Measurements from ENCODE around the gene SLC20A1. TPM values are rescaled to one million over a fixed set of nuclear protein-coding genes. Genes with fewer than 3 reads are reported as not detected.

SLC20A1 gene
- total RNA-seq, 1 donor from 2014 or later, result 216 TPM

DNA sequence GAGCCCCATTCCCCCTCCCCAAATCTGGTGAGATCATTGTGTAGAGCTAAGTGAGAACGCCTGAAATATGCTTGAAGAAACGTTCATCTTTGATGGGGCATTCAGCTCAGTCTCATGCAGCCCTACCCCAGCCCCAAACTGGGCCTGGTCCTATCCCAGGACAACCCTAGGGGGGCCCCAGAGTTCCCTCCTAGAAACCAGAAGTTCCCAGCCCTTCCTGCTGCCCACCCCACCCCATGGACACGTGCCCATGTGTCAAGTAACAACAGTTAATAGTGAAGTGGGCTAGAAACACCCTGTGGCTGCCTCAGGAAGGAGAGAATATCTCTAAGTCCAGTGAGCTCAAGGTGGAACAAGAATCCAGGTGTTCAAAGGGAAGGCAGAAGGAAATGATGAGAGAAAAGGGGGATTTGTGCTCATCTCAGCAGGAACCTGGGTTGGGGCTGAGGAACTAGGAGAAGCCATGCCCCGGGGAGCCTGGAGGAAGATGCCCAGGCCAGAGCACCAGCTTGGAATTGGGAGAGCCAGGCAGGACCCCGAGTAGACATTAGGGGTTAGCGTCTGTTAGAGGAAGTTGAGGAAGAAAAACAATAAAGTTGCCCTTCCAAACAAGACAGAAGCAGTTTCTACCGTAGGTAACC is 20.1 kb upstream of the SLC20A1 start:
- intact Hi-C loops (cut with micrococcal nuclease), result loop anchor here (1.0 to 5.0 kb wide), 6 partner anchors 20 to 372 kb away; partner anchors contain the start of genes CHCHD5 and SLC20A1

DNA sequence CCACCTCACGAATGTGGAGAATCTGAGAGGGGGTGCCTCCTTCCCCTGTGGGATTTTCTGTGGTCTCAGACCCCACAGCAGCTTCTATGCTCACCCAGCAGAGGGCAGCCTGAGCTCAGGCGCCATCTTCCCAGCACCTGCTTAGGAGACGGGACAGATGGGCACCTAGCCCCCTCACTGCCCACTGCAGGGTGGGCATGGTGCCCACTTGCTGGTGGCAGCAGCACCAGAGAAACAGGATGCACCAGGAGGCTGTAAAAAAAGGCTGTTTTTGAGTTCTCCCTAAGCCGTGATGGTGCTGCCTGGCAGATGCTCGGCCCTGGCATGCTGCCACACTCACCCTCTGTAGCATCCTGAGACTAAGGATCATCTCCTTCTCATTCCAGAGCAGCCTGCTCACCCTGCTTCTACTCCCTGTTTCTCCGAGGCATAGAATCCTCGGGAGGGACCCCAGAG is 19.1 kb upstream of the SLC20A1 start:
- intact Hi-C loops (cut with micrococcal nuclease), result loop anchor here (1.0 to 5.0 kb wide), 5 partner anchors 19 to 371 kb away; partner anchors contain the start of genes CHCHD5 and SLC20A1

DNA sequence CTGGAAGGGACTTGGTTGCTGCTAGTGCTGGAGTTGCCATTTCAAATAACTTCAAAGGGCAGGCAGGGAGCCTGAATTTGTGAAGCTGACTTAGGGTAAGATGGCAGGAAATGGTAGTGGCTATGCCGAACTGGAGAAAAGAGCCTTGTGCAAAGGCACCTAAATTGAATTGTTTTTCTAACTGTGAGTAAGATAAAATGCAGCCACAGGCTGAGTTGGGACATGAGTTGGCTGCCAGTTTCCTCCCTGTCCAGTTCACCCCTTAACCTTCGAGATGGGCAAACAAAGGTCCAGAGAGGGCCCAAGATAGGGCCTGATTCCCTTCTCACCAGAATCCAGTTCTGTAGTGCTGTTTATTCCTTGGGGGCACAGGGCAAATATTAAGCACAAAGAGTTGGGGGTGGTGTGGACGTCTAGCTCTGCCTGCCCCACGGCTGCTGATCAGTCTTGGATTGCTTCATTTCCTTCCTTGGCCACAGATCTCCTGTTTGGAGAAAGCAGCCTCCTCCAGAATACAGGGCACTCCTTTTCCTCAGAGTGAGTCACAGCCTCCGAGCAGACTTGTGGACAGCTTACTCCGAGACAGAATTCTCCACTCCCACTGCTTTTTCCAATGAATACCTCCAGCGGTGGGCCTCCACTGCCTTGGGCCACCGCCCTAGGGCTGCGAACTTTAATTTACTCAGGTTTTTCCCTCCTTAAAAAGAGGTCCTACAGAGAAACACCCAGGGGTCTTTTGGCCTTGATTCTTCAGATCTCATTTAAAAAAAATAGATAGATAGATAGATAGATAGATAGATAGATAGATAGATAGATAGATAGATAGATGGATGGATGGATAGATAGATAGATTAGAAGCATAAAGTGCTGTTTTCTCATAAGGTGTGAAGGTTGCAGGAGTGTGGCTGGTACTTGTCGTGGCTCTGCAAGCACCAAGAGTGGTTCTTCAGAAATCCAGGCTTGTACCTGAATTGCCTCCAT is 18.4 kb upstream of the SLC20A1 start:
- intact Hi-C loops (cut with micrococcal nuclease), result loop anchor here (5.0 kb wide), 1 partner anchor 370 kb away; no protein-coding TSS in a partner anchor

DNA sequence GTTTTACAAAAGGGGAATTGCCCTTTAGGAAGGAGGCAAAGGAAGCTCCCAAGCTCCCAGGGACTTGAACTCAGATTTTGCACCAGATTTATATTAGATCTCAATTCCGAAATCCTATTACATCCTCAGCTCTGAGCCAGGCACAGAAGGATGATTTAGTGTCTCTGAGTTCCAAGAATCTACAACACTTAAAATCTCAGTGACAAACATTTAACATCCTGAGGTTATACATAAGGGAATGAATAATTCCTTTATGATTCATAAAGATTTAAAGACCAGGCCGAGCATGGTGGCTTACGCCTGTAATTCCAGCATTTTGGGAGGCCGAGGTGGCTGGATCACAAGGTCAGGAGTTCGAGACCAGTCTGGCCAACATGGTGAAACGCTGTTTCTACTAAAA is 16.5 kb upstream of the SLC20A1 start:
- intact Hi-C loops (cut with micrococcal nuclease), result loop anchor here (5.0 kb wide), 1 partner anchor 368 kb away; no protein-coding TSS in a partner anchor

DNA sequence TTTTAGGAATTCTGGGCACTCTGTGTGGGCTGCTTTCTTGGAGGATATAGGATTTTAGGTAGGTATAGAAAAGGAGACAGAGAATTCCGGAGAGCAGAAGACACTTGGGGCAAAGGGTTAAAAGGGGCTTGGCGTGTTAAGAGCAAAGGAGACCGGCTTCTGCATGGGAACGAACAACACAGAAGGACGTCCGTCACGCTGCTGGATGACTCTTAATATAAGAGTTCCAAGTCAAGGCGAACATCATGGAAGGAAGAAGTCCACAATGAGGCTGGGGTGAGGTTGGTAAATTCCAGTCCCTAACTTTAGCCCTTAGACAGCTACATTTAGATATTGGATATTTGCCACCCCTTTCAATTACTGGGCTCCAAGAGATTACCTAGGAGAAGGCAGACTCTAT is 15.9 kb upstream of the SLC20A1 start:
- intact Hi-C loops (cut with micrococcal nuclease), result loop anchor here (2.0 to 5.0 kb wide), 3 partner anchors 88 to 543 kb away; partner anchors contain the start of genes POLR1B and PSD4

DNA sequence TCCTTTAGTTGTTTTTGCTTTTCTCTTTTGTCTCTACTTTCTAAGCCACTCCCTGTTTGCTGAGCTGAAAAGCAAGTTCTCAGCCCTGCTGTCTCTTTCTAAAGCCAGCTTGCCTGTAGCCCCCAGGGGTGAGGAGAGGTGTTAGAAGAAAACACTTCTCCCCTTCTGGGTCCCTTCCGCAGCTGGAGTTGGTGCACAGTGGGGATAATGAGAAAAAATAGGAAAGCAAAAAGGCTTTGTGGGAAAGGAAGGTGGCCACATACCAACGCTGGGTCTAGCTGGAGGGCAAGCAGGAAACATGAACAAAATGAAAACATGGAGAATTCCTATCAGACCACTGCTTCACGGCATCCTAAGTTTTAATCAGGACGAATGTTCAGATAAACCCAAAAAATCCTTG is 15.5 kb upstream of the SLC20A1 start:
- intact Hi-C loops (cut with micrococcal nuclease), result loop anchor here (2.0 to 5.0 kb wide), 2 partner anchors 88 to 543 kb away; partner anchors contain the start of genes POLR1B and PSD4

DNA sequence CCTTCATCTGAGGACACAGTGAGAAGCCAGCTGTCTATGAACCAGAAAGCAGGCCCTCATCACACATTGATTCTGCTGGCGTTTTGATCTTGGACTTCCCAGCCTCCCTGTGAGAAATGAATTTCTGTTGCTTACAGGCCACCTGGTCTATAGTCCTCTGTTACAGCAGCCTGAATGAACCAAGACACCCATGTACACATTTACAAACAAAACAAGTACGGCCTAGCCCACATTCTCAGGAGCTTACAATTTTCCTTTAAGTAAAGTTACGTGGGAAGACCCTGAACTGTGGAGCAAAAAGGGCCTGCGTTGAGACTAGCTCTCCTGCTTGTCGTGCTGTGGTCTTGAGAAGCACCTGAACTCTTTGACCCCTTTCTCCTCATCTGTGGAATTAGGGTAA is 12.0 kb upstream of the SLC20A1 start:
- intact Hi-C loops (cut with micrococcal nuclease), result loop anchor here (5.0 kb wide), 1 partner anchor 91 kb away; the partner anchor contains the start of gene POLR1B

DNA sequence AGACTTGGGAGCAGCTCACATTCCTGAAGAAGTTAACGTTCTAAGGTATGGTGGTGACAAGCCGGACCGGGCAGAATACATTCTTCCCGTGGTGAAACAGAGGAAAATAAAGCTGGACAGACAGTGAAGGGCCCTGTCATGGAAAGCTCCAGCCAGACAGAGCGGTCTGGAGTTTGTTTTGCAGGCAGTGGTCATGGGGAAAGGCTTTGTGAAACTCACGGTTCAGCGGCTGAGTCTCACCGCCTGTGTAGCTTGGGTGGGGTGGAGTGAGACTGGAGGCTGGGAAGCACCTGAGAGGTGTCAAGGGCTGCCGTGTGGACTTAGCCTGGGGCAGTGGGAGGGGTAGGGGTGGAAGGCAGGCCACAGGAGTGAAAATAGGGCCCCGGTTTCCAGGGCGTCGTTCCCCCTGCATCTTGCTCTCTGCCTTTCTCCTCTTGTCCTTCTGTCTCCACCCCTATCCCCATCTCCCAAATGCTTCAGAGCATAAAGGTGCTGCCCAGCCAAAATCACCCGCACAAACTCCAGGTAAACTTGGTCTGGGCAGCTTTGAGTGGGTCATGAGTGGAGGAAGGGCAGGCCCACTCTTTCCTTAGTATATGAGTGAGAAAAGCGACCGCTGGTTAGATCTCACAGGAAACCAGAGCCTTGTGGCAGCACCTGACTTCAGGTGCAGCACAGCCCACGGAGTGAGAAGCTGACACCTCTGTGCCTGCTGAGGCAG is 11.4 kb upstream of the SLC20A1 start:
- intact Hi-C loops (cut with micrococcal nuclease), result loop anchor here (5.0 kb wide), 1 partner anchor 92 kb away; the partner anchor contains the start of gene POLR1B

DNA sequence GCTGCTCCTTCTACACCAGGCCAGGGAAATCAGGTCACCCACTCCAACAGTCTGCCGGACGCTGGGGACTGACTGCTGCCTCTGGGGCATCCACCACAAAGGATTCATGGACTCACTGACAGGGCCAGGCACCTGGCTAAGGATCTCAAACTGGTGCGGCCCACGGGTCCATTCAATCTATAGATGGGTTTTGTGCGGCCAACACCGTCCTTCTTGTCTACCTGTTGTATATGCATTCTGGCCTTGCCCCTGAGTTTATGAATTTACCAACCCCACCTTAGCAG is 10.9 kb upstream of the SLC20A1 start:
- intact Hi-C loops (cut with micrococcal nuclease), result loop anchor here (5.0 kb wide), 1 partner anchor 93 kb away; the partner anchor contains the start of gene POLR1B

DNA sequence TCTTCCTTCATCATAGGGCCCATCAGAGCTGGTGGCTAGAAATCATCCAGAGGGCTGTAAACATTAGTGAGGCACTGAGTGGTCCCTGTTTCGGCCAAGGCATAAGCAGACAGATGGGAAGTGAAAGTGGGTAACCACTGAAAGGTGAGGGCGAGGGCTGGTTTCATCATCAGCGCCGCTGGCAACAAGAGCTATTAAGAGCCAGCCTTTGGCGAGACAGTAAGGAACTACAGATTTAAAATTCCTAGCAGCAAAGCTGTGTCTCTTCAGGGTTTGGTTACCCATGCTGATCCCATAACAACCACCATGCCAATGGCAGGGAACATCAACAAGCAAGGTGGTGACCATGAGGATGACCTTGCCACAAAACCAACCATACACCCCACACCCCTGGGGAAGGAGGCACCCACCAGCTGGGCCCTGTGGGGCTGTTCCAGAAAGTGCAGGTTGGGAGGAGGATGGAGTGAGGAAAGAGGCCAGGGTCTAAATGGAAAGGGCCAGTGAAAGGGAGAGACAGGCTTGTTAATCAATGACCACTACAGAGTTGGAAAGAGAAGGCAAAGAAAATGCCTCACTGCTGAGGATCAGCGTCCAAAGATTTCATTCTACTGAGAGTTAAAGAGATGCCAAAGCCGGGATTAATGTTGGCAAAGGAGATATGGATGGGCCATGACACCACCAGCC is 9.0 kb upstream of the SLC20A1 start:
- intact Hi-C loops (cut with micrococcal nuclease), result no loop called here

DNA sequence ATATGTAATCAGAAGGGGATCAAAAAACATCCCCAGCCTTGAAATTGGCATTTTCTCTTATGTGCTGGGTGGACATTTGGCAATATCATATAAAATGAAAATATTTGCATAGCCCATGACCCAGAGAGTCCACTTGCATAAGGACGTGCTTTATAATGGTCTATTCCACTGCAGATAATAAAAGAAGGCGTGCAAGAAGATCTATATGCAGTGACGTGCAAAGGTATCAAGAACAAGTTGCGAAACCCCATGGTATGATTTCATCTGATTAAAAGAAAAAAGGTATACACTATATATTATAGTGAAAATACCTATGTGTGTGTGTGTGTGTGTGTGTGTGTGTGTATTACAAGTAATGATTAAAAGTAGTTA is 8.5 kb upstream of the SLC20A1 start:
- intact Hi-C loops (cut with micrococcal nuclease), result no loop called here

DNA sequence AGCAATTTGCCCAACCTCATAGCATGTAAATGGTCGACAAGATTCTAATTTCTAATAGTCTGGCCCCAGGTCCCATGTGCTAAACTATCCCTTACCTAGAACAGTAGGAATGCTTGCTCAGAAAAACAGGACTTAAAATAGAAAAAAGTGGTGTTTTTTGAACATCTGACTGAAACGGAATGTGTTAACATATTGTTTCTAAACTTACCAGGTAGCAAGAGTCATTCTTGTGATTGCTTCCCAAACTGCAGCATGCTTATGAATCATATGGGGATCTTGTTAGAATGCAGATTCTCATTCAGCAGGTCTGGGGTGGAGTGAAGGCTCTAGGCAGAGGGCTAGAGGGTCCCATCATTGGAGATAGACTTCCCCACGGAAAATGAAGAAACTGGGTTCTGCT is 5.8 kb upstream of the SLC20A1 start:
- intact Hi-C loops (cut with micrococcal nuclease), result loop anchor here (10.0 kb wide), 1 partner anchor 1115 kb away; the partner anchor contains the start of gene SLC35F5

DNA sequence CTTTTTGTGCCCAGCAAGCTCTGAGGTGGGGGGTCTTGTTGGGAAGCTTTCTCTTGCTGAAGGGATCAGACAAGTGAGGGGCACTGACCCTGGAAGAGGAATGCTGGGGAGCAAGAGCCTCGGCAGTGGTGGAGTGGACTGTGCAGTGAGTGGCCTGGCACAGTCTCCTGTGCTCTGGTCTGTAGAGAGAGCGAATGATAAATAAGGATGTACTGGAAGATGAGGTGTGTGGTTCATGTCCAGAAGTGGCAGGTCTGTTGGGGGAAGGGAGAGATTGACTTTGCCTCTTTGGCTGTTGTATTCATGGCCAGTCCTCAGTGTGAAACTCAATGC is 5.3 kb upstream of the SLC20A1 start:
- intact Hi-C loops (cut with micrococcal nuclease), result loop anchor here (10.0 kb wide), 1 partner anchor 1114 kb away; the partner anchor contains the start of gene SLC35F5

DNA sequence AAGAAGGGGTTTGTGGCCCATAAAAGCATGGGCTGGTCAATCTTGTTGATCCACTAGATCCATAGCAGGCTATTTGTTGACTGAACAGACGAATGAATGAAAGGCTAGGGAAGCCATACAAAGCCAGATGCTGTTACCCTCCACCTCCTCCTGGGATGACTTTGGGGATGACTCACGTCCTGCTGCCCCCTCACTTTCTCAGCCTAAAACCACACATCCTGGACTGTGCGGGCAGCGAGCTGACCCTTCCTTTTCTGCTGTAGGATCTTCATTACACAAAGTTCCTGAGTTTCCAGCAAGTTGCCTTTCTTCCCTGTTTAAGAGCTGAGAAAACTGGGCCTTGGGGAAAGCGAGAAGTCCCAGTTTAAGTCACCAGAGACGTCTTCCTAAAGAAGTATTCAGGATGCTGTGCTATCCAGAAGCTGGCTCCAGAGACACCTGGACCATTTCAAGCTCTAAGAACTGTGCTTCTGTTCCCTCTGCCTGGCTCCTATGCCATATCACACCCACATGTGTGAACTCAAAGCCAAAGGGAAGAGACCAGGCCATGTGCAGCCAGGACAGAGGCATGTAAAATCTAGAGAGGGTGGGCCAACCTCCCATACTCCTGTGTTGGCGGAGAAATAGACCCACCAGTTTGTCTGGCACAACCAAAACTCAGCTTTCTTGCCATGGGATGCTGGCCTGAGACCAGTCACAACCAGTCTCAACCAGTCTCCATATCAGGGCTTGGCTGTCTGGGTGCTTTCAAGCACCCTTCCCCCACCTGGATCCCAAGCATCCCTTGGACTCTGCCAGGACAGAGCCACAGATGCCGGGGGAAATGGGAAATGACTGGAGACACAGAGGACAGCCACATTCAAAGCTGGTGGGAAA is 4.7 kb upstream of the SLC20A1 start:
- intact Hi-C loops (cut with micrococcal nuclease), result loop anchor here (10.0 kb wide), 1 partner anchor 1114 kb away; the partner anchor contains the start of gene SLC35F5

DNA sequence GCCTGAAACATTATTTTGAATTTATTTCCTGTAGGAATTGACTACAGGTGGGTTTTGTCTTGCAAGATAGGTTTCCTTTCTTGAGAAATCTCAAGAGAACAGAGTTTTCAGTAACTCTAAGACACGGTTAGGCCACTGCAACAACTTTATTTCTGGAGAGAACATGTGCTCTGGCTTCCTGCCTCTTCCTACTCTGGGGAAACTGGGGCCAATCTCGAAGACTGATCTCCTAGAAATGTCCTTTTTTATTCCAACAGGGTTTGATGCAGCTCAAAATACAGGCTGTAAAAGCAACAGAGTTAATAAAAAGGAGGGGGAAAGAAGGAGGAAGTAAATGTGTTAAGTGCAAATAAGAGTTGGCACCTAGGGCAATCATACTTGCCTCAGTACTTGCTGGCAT is 4.0 kb upstream of the SLC20A1 start:
- intact Hi-C loops (cut with micrococcal nuclease), result loop anchor here (10.0 kb wide), 1 partner anchor 1113 kb away; the partner anchor contains the start of gene SLC35F5

DNA sequence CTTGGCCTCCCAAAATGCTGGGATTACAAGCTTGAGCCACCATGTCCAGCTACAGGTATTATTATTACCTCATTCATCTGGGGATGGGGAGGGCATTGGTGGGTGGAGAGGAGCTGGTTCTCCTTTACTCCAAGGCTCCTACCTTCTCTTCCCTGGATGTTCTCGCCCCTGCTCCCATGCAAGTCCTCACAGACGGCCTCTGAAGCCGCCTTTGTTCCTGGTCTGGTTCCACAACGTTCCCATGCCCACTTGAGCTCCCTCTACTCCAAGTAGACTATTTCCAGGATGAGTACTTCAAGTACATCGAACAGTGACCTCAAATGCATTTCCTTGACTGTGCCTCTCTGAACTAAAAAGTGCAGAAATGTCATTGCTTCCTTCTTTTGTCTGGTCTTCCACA is 3.2 kb upstream of the SLC20A1 start:
- intact Hi-C loops (cut with micrococcal nuclease), result loop anchor here (10.0 kb wide), 1 partner anchor 1112 kb away; the partner anchor contains the start of gene SLC35F5

DNA sequence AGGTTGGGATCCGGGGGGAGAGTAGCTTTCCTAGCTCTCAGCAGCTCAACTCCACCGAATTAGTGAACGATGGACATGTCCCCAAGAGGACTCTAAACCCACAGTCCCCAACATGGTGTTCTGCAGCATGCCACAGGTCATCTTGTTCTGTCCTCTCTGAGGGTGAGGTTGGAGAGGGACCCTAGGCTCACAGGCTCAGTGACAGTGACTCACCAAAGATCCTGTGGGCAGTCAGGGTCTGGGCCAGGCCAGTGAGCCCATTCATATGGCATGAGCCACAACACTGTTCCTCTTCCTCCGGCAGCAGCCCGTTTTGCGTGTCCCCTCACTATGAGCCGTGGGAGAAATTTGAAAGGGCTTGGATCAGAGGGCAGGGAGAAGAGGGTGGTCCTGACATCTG is 2.8 kb upstream of the SLC20A1 start:
- intact Hi-C loops (cut with micrococcal nuclease), result loop anchor here (10.0 kb wide), 1 partner anchor 1112 kb away; the partner anchor contains the start of gene SLC35F5

DNA sequence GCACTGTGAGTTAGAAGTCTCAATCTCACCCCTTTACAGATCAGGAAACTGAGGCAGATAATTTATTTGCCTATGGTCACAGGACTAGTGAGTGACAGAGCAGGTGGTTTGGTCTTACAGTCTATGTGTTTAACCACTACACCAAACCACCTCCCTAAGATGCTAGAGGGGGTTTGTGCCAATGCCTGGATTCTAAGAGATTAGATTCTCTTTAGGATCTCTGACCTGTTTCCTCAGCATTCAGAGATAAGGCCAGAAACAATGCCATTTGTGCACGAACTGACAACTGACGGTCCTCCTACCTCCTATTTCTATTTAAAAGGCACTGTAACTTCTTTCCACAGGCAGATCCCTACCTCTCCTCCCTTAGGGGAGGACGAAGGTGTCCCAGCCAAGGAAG is 2.3 kb upstream of the SLC20A1 start:
- intact Hi-C loops (cut with micrococcal nuclease), result loop anchor here (10.0 kb wide), 1 partner anchor 1111 kb away; the partner anchor contains the start of gene SLC35F5

Measured in T-helper 1 cell treated with Interleukin-12 subunit alpha and Interleukin-12 subunit beta and Interleukin-4 antibody, amounts not matched to agents 30 ng/mL and 1 ng/mL, for 36 hours (primary cell).